ENCODE measurements around the gene COQ9. TPM values are rescaled to one million over a fixed set of nuclear protein-coding genes. Genes with fewer than 3 reads are reported as not detected.
A peak's percentile ranks its signal among the peaks of the same experiment; 100 is the strongest.
"Not testable (repeated sequence)": the region's sequence is repeated elsewhere in the genome, so short reads cannot be mapped to it uniquely, and the experiment has no call there.

The COQ9 gene, protein sequence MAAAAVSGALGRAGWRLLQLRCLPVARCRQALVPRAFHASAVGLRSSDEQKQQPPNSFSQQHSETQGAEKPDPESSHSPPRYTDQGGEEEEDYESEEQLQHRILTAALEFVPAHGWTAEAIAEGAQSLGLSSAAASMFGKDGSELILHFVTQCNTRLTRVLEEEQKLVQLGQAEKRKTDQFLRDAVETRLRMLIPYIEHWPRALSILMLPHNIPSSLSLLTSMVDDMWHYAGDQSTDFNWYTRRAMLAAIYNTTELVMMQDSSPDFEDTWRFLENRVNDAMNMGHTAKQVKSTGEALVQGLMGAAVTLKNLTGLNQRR
- total RNA-seq, result 100 to 1,000 TPM in 1 of 4 donors, 10 to 100 TPM in 3; 41.8 to 112 (median 76.1) TPM

DNA sequence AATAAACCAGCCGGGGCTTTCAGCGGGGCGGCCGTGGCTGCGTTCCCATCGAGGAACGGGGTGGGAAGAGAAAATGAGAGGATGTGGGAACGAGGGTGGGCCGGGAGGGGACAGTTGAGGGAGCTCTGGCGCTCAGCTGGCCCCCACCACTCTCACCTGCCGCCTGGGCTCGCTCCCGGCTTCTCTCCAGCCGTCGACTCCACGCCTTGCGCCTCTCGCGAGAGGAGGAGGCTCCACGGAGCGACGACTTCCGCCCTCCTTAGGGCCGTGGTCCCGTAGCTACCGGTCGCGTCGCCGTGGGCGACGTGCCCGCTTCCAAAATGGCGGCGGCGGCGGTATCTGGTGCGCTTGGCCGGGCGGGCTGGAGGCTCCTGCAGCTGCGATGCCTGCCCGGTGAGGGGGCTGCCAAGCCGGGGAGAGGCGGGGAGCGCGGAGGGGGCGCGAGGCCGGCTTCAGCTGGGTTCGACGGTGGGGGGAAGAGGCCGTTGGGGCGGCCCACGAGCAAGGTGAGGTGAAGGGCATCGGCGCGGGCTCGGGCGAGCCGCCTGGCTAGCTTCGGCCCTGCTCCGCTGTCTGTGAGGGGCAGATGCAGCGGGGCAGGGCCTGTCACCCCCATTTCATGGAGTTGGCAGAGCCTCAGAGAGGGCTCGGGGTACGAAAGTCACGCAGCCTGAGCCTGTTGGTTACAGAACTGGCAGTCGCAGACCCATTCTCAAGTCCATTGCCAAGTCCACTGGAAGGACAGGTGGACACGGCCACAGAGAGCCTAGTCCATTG, at the start of gene COQ9, which contains the start of gene CIAPIN1:
Gene COQ9, plus strand, starts transcription at position 294 of the 777 bp plus-strand sequence. Its CDS starts 27 bp downstream, at position 321.
Gene CIAPIN1, minus strand, starts transcription at position 200 of the 777 bp plus-strand sequence. CDS start 6,457 bp downstream, outside the sequence.
- peak within 1 kb of the TSS; percentile 53 to 97 (median 88) for H3K4me3 ChIP-seq (replicated peaks in 1 of 3)
- peak; percentile 95 to 97 for DNase-seq
- H3K36me3 ChIP-seq, result peaks cover 0 to 6% of the 10 kb centered on the region in 2 donors
- no peaks in the 10 kb centered on the region for H3K27me3 ChIP-seq
- H3K27ac ChIP-seq, result peak within 1 kb of the TSS; percentile 65 to 92 (median 73)
- peak; percentile 31 to 91 for TF ChIP-seq POLR2A (IDR thresholded peaks at IDR 0.05)
- TF ChIP-seq, protein P1, sequence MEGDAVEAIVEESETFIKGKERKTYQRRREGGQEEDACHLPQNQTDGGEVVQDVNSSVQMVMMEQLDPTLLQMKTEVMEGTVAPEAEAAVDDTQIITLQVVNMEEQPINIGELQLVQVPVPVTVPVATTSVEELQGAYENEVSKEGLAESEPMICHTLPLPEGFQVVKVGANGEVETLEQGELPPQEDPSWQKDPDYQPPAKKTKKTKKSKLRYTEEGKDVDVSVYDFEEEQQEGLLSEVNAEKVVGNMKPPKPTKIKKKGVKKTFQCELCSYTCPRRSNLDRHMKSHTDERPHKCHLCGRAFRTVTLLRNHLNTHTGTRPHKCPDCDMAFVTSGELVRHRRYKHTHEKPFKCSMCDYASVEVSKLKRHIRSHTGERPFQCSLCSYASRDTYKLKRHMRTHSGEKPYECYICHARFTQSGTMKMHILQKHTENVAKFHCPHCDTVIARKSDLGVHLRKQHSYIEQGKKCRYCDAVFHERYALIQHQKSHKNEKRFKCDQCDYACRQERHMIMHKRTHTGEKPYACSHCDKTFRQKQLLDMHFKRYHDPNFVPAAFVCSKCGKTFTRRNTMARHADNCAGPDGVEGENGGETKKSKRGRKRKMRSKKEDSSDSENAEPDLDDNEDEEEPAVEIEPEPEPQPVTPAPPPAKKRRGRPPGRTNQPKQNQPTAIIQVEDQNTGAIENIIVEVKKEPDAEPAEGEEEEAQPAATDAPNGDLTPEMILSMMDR (IDR thresholded peaks at IDR 0.05), result no peak
- no peaks in the 10 kb centered on the region for H3K9me3 ChIP-seq
- intact Hi-C loops (cut with DNase I), result no loop called here
- 0% methylated on average over 5 to 20 of the region's 68 CpGs for WGBS, 2 donors
- H3K4me1 ChIP-seq, result peaks cover 18 to 20% of the 10 kb centered on the region in 2 donors

DNA sequence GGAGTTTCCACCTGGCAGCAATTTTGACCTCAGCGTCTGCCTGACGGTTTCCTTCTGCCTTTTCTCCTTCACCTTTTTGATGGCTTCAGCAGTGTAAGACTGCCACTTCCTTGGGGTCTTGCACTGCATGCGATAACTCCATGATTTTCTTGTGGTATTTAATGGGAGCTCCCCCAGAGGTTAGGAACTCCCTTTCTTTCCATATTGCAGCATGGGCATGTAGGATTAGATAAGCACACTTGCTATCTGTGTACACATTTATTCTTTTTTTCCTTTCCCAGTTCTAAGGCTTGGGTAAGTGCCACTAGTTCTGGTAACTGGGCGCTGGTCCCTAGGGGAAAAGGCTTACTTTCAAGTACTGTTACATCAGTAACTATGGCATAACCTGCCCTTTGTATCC, 49.8 kb upstream of the COQ9 start:
- H3K27me3 ChIP-seq; H3K36me3 ChIP-seq; H3K4me1 ChIP-seq; H3K27ac ChIP-seq; H3K9me3 ChIP-seq; intact Hi-C loops (cut with DNase I); H3K4me3 ChIP-seq (replicated peaks in 1 of 3); DNase-seq: not testable (repeated sequence)
- 93% methylated on average over 4 of the region's 4 CpGs for WGBS, 2 donors

DNA sequence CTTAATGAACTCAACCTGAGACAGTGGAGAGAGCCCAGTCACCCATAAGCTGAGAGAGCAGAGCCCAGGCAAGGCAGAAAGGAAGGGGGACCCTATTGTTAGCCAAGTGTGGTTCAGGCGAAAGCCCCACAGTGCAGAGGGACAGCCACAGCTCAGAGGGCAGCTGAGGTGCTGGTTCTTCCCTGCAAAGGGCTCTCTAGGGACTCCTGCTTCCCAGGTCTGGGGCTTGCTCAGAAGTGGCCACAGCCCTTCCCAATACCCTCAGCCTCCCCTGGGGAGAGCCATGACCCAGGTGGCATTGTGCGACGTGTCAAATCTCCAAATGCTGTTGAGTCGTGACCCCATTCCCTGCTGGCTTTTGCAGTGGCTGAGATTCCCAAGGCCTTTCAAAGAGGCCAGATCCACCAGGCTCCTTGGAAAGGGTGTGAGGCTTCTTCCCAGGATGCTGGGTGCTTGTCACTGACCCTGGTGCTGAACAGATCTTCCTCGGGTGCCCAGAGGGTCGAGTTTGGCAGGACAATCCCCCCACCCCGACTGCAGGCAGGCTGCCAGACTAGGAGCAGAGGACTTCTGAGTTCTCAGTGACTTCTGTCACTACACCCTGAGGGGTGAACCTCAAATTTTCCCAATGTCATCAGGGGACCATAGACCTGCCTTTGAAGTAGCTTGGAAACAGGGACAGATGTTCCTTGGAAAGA, 45.2 kb upstream of the COQ9 start:
- no peaks in the 10 kb centered on the region for H3K9me3 ChIP-seq
- TF ChIP-seq POLR2A (IDR thresholded peaks at IDR 0.05), result no peak
- TF ChIP-seq, protein P1 (IDR thresholded peaks at IDR 0.05), result no peak
- no peak for DNase-seq
- no peaks in the 10 kb centered on the region for H3K27me3 ChIP-seq
- H3K4me1 ChIP-seq, result no peaks in the 10 kb centered on the region
- no peak overlapping the region for H3K4me3 ChIP-seq (replicated peaks in 1 of 3)
- H3K36me3 ChIP-seq, result no peaks in the 10 kb centered on the region
- intact Hi-C loops (cut with DNase I), result no loop called here
- no peak overlapping the region for H3K27ac ChIP-seq
- 39 to 47% methylated on average over 4 to 7 of the region's 7 CpGs for WGBS, 2 donors

DNA sequence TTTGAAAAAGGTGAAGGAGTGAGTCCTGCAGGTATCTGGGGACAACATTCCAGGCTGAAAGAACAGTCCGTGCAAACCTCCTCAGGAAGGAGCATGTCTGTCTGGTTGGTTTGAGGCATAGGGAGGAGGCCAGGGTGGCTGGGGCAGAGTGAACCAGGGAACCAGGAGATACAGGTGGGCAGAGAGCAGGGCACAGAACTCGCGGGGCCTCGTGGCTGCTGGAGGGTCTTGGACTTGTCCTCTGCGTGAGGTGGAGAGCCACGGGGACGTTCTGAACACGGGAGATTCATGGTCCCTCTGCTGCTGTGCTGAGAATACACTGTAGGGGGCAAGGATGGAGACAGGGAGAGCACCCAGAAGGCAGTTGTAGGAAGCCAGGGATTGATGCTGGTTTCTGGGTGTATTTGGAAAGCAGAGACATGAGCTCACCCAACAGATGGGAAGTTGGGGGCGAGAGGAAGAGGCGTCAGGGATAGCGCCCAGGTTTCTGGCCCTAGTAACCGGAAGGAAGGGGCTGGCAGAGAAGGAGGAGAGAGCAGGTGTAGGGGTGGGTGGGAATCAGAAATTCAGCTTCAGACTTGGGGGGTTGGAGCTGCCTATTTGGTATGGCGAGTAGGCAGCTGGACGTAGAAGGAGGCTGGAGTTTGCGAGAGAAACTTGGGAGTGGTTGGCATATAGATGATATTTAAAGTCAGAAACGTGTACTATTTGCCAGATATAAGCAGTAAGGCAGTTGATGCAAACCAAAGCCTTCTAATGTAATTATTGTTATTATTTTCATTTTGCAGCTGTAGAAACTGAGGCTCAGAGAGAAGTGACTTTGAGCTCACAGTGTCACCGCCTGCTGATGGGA, 43.1 kb upstream of the COQ9 start, which contains the start of gene CCL17:
Gene CCL17, plus strand, starts transcription at position 803 of the 853 bp plus-strand sequence. CDS start 9,166 bp downstream, outside the sequence.
- DNase-seq, result no peak

More for the DNA sequence above, 43.1 kb upstream of the COQ9 start, which contains the start of gene CCL17:
- Histone ChIP-seq H3K4me3 (replicated peaks in 1 of 3) (no peak within 1 kb of the TSS), H3K27ac (no peak within 1 kb of the TSS), H3K36me3 (no peaks in the 10 kb centered on the region), H3K4me1 (no peaks in the 10 kb centered on the region), H3K9me3 (no peaks in the 10 kb centered on the region), H3K27me3 (no peaks in the 10 kb centered on the region)
- 76 to 83% methylated on average over 17 of the region's 17 CpGs for WGBS, 2 donors
- TF ChIP-seq, protein P1 (IDR thresholded peaks at IDR 0.05), result no peak
- TF ChIP-seq POLR2A (IDR thresholded peaks at IDR 0.05), result no peak
- intact Hi-C loops (cut with DNase I), result no loop called here

Data from thyroid gland (tissue), 4 donors.